HG02642 (cell line): ENCODE results near the gene BRCA1.
A peak's percentile ranks its signal among the peaks of the same experiment; 100 is the strongest.
"Not testable (repeated sequence)": the region's sequence is repeated elsewhere in the genome, so short reads cannot be mapped to it uniquely, and the experiment has no call there.

Experiments
- ATAC-seq: cut with Tn5 transposase; IDR thresholded peaks from one replicate; pipeline ENCODE4 v1.9.1; 2021; ENCODE audit warnings: mild to moderate bottlenecking; ENCODE audit not compliant: unreplicated experiment, poor library complexity

The BRCA1 gene

GRCh38 chr17:43011728-43012472 lies 113.3 kb downstream of the BRCA1 start:
- ATAC-seq, result no peak

GRCh38 chr17:43010667-43011308 lies 114.4 kb downstream of the BRCA1 start:
- ATAC-seq, result no peak

- peak; percentile 88 for ATAC-seq
Measured at GRCh38 chr17:43006639-43007551, 118.3 kb downstream of the BRCA1 start, which contains the start of gene IFI35. Gene IFI35 (plus strand): TSS chr17:43006784. CDS start chr17:43006948, 164 bp downstream.

GRCh38 chr17:43003542-43004172 lies 121.5 kb downstream of the BRCA1 start:
- ATAC-seq, result no peak

- not testable (repeated sequence) for ATAC-seq
Measured at GRCh38 chr17:43000894-43001293, 124.3 kb downstream of the BRCA1 start.

- ATAC-seq, result no peak
Measured at GRCh38 chr17:42999003-42999525, 126.1 kb downstream of the BRCA1 start.

GRCh38 chr17:42997984-42998938 lies 126.9 kb downstream of the BRCA1 start, which contains the start of gene RPL27:
Gene RPL27 (plus strand): TSS chr17:42998419. CDS start chr17:42998751, 332 bp downstream.
- peak; percentile 91 for ATAC-seq

GRCh38 chr17:42997390-42997983 lies 127.7 kb downstream of the BRCA1 start:
- no peak for ATAC-seq
